BLaER1 (cell line): ENCODE data around the gene TANGO2.

ENCODE experiments used
- H3K27ac ChIP-seq: shearing (Covaris generic); formaldehyde crosslinking; 2 replicates; pipeline ENCODE4 v1.8.1; 2022
- H3K27me3 ChIP-seq: shearing (Covaris generic); formaldehyde crosslinking; 2 replicates; pipeline ENCODE4 v1.8.1; 2022
- H3K36me3 ChIP-seq: shearing (Covaris generic); formaldehyde crosslinking; 2 replicates; pipeline ENCODE4 v1.8.1; 2022
- H3K4me1 ChIP-seq: shearing (Covaris generic); formaldehyde crosslinking; 2 replicates; pipeline ENCODE4 v1.8.1; 2022
- H3K4me2 ChIP-seq: shearing (Covaris generic); formaldehyde crosslinking; 2 replicates; pipeline ENCODE4 v1.8.1; 2022
- H3K4me3 ChIP-seq: shearing (Covaris generic); formaldehyde crosslinking; 2 replicates; pipeline ENCODE4 v1.8.1; 2022
- H3K9ac ChIP-seq: shearing (Covaris generic); formaldehyde crosslinking; 2 replicates; pipeline ENCODE4 v1.8.1; 2022
- H3K9me3 ChIP-seq: shearing (Covaris generic); formaldehyde crosslinking; 2 replicates; pipeline ENCODE4 v1.8.1; 2022
- H4K20me1 ChIP-seq: shearing (Covaris generic); formaldehyde crosslinking; 2 replicates; pipeline ENCODE4 v1.8.1; 2022
- Cebpa-rat ChIP-seq: shearing (Covaris generic); IDR thresholded peaks from 2 replicates; pipeline ENCODE4 v1.8.1; 2022

TANGO2 gene

GRCh38 chr22:20099099-20099711 lies 78.3 kb downstream of the TANGO2 start:
- no peak overlapping the region for H3K9ac ChIP-seq
- H3K36me3 ChIP-seq: peaks cover 100% of the 10 kb centered on the region
- no peak overlapping the region for H3K4me3 ChIP-seq
- TF ChIP-seq Cebpa-rat: no peak
- peaks cover 79% of the 10 kb centered on the region for H4K20me1 ChIP-seq
- H3K27me3 ChIP-seq: no peaks in the 10 kb centered on the region
- no peaks in the 10 kb centered on the region for H3K9me3 ChIP-seq
- H3K27ac ChIP-seq: no peak overlapping the region
- H3K4me1 ChIP-seq: no peaks in the 10 kb centered on the region
- no peak overlapping the region for H3K4me2 ChIP-seq

- Histone ChIP-seq H3K36me3 (peaks cover 100% of the 10 kb centered on the region), H3K9me3 (no peaks in the 10 kb centered on the region), H3K27ac (no peak overlapping the region), H3K9ac (no peak overlapping the region), H3K4me1 (no peaks in the 10 kb centered on the region), H4K20me1 (peaks cover 86% of the 10 kb centered on the region), H3K4me2 (no peak overlapping the region), H3K4me3 (no peak overlapping the region), H3K27me3 (no peaks in the 10 kb centered on the region)
- no peak for TF ChIP-seq Cebpa-rat
Measured at GRCh38 chr22:20101638-20102037, 80.7 kb downstream of the TANGO2 start.

- Histone ChIP-seq H3K9me3 (no peaks in the 10 kb centered on the region), H3K27me3 (no peaks in the 10 kb centered on the region), H3K4me1 (no peaks in the 10 kb centered on the region), H3K9ac (no peak overlapping the region), H3K27ac (no peak overlapping the region), H3K36me3 (peaks cover 100% of the 10 kb centered on the region), H4K20me1 (peaks cover 87% of the 10 kb centered on the region), H3K4me2 (no peak overlapping the region), H3K4me3 (no peak overlapping the region)
- no peak for TF ChIP-seq Cebpa-rat
Measured at GRCh38 chr22:20102203-20102780, 81.4 kb downstream of the TANGO2 start.

- no peak overlapping the region for H3K27ac ChIP-seq
- H3K36me3 ChIP-seq: peaks cover 100% of the 10 kb centered on the region
- H4K20me1 ChIP-seq: peaks cover 92% of the 10 kb centered on the region
- no peaks in the 10 kb centered on the region for H3K9me3 ChIP-seq
- H3K4me3 ChIP-seq: no peak overlapping the region
- TF ChIP-seq Cebpa-rat: no peak
- no peaks in the 10 kb centered on the region for H3K4me1 ChIP-seq
- no peaks in the 10 kb centered on the region for H3K27me3 ChIP-seq
- H3K4me2 ChIP-seq: no peak overlapping the region
- 0 out of 2 replicates have a peak overlapping the region, but pooled peaks have one; percentile 17 for H3K9ac ChIP-seq
Measured at GRCh38 chr22:20105456-20106204, 84.7 kb downstream of the TANGO2 start.

GRCh38 chr22:20106205-20106848 lies 85.4 kb downstream of the TANGO2 start:
- no peak overlapping the region for H3K4me3 ChIP-seq
- H3K27me3 ChIP-seq: no peaks in the 10 kb centered on the region
- no peak for TF ChIP-seq Cebpa-rat
- peaks cover 100% of the 10 kb centered on the region for H3K36me3 ChIP-seq
- no peak overlapping the region for H3K27ac ChIP-seq
- no peaks in the 10 kb centered on the region for H3K9me3 ChIP-seq
- peaks cover 6% of the 10 kb centered on the region for H3K4me1 ChIP-seq
- no peak overlapping the region for H3K9ac ChIP-seq
- peaks cover 94% of the 10 kb centered on the region for H4K20me1 ChIP-seq
- no peak overlapping the region for H3K4me2 ChIP-seq

- Histone ChIP-seq H3K4me1 (peaks cover 11% of the 10 kb centered on the region), H4K20me1 (peaks cover 92% of the 10 kb centered on the region), H3K9ac (no peak overlapping the region), H3K4me3 (no peak overlapping the region), H3K27me3 (no peaks in the 10 kb centered on the region), H3K4me2 (no peak overlapping the region), H3K36me3 (peaks cover 99% of the 10 kb centered on the region), H3K9me3 (no peaks in the 10 kb centered on the region), H3K27ac (no peak overlapping the region)
- no peak for TF ChIP-seq Cebpa-rat
Measured at GRCh38 chr22:20106849-20107237, 85.9 kb downstream of the TANGO2 start.

GRCh38 chr22:20107471-20107901 lies 86.6 kb downstream of the TANGO2 start:
- Histone ChIP-seq H4K20me1 (peaks cover 92% of the 10 kb centered on the region), H3K27ac (no peak overlapping the region), H3K4me3 (no peak overlapping the region), H3K9ac (no peak overlapping the region), H3K4me2 (no peak overlapping the region), H3K9me3 (no peaks in the 10 kb centered on the region), H3K36me3 (peaks cover 99% of the 10 kb centered on the region), H3K27me3 (no peaks in the 10 kb centered on the region), H3K4me1 (peaks cover 17% of the 10 kb centered on the region)
- TF ChIP-seq Cebpa-rat: no peak

GRCh38 chr22:20107951-20108756 lies 87.2 kb downstream of the TANGO2 start:
- no peaks in the 10 kb centered on the region for H3K9me3 ChIP-seq
- H3K4me3 ChIP-seq: no peak overlapping the region
- peaks cover 90% of the 10 kb centered on the region for H4K20me1 ChIP-seq
- peaks cover 18% of the 10 kb centered on the region for H3K4me1 ChIP-seq
- no peak overlapping the region for H3K4me2 ChIP-seq
- H3K27ac ChIP-seq: no peak overlapping the region
- peaks cover 99% of the 10 kb centered on the region for H3K36me3 ChIP-seq
- H3K27me3 ChIP-seq: no peaks in the 10 kb centered on the region
- no peak for TF ChIP-seq Cebpa-rat
- no peak overlapping the region for H3K9ac ChIP-seq

GRCh38 chr22:20108757-20109230 lies 87.9 kb downstream of the TANGO2 start:
- Histone ChIP-seq H4K20me1 (peaks cover 87% of the 10 kb centered on the region), H3K36me3 (peaks cover 99% of the 10 kb centered on the region), H3K4me1 (peaks cover 18% of the 10 kb centered on the region), H3K27ac (no peak overlapping the region), H3K9me3 (no peaks in the 10 kb centered on the region), H3K27me3 (no peaks in the 10 kb centered on the region), H3K4me2 (no peak overlapping the region), H3K9ac (no peak overlapping the region), H3K4me3 (no peak overlapping the region)
- no peak for TF ChIP-seq Cebpa-rat
